HG02623 (cell line): ENCODE data around the gene UNC119B.
"Not testable (repeated sequence)": the region's sequence is repeated elsewhere in the genome, so short reads cannot be mapped to it uniquely, and the experiment has no call there.

Experiments used
- ATAC-seq: cut with Tn5 transposase; IDR thresholded peaks from one replicate; pipeline ENCODE4 v1.9.1; 2021; ENCODE audit warnings: moderate library complexity; ENCODE audit not compliant: unreplicated experiment

UNC119B gene

GRCh38 chr12:120710031-120710804, at the start of gene UNC119B:
TSS of gene UNC119B (plus strand) at chr12:120710458. CDS start at chr12:120710475, 17 bp downstream.
- peak; percentile 62 for ATAC-seq

GRCh38 chr12:120661432-120661831, 48.8 kb upstream of the UNC119B start:
- no peak for ATAC-seq

GRCh38 chr12:120662879-120663278, 47.4 kb upstream of the UNC119B start:
- no peak for ATAC-seq

GRCh38 chr12:120663741-120664140, 46.5 kb upstream of the UNC119B start:
- no peak for ATAC-seq

- no peak for ATAC-seq
These were observed 43.5 kb upstream of the UNC119B start for GRCh38 chr12:120666571-120667390.

GRCh38 chr12:120668091-120668867, 42.0 kb upstream of the UNC119B start:
- no peak for ATAC-seq

- peak; percentile 44 for ATAC-seq
These were observed 41.1 kb upstream of the UNC119B start for GRCh38 chr12:120668868-120669840.

- not testable (repeated sequence) for ATAC-seq
These were observed 40.0 kb upstream of the UNC119B start for GRCh38 chr12:120670237-120670636.

- no peak for ATAC-seq
These were observed 39.6 kb upstream of the UNC119B start for GRCh38 chr12:120670667-120671066.

- ATAC-seq = no peak
These were observed 36.1 kb upstream of the UNC119B start for GRCh38 chr12:120674097-120674636.

GRCh38 chr12:120677765-120678473, 32.3 kb upstream of the UNC119B start:
- ATAC-seq = no peak

- ATAC-seq = no peak
These were observed 31.7 kb upstream of the UNC119B start for GRCh38 chr12:120678572-120678971.

GRCh38 chr12:120680165-120680738, 30.0 kb upstream of the UNC119B start:
- ATAC-seq = no peak

- ATAC-seq = no peak
These were observed 25.7 kb upstream of the UNC119B start for GRCh38 chr12:120684523-120684932.

- ATAC-seq = no peak
These were observed 24.7 kb upstream of the UNC119B start for GRCh38 chr12:120685522-120685921.

GRCh38 chr12:120686151-120686689, 24.0 kb upstream of the UNC119B start:
- peak; percentile 66 for ATAC-seq

GRCh38 chr12:120686690-120687577, 23.3 kb upstream of the UNC119B start, which contains the start of gene MLEC:
TSS of gene MLEC (plus strand) at chr12:120687149. CDS start at chr12:120687297, 148 bp downstream.
- ATAC-seq = peak; percentile 62
